Endothelial cell of umbilical vein (primary cell): Measurements from ENCODE around the gene STAB1. TPM values are rescaled to one million over a fixed set of nuclear protein-coding genes. Genes with fewer than 3 reads are reported as not detected.

Experiments
- BruUV-seq: library from RNA; stranded (reverse); fragments of 400-500 nt; replicated peaks from 2 replicates; lab custom pipeline; 2021; lab: Mats Ljungman, UMichigan
- CTCF ChIA-PET: fragments of 300-600, 350-600 bp; sonication (Branson Sonifier 250); formaldehyde crosslinking; loops from one replicate; lab custom pipeline; 2021; ENCODE audit warnings: antibody characterized with exemption, inconsistent platforms; lab: Charles Lee
- POLR2A ChIA-PET: fragments of 300-600, 350-600 bp; sonication (Branson Sonifier 250); formaldehyde crosslinking; loops from one replicate; lab custom pipeline; 2021; ENCODE audit warnings: antibody characterized with exemption, inconsistent platforms; lab: Charles Lee
- DNase-seq: peaks from one replicate; pipeline ENCODE4 v3.0.0-alpha.2; 2011; ENCODE audit warnings: low read depth, low spot score
- FAIRE-seq: peaks from 2 replicates; lab custom pipeline; 2011; peaks lifted over from hg19 to GRCh38; lab: Jason Lieb, UNC
- H2AFZ ChIP-seq: 2 replicates; pipeline ENCODE4 v1.6.0; 2012; ENCODE audit warnings: low read depth, low read length, control low read depth, inconsistent platforms
- H3K27ac ChIP-seq: 2 replicates; pipeline ENCODE4 v1.5.1; 2011; ENCODE audit warnings: low read depth, mild to moderate bottlenecking, control low read depth, low read length, moderate library complexity; ENCODE audit not compliant: insufficient read depth
- H3K27me3 ChIP-seq, 2 experiments: 2 replicates each; pipeline versions ENCODE4 v1.6.0 to v1.6.1; 2011; ENCODE audit warnings: low read length in 2 of 2, mixed read lengths in 1 of 2; ENCODE audit not compliant: control insufficient read depth in 2 of 2, insufficient read depth in 2 of 2
- H3K36me3 ChIP-seq, 2 experiments: 2 replicates in 1 of 2; 3 replicates in 1 of 2; pipeline ENCODE4 v1.5.1; 2011; ENCODE audit warnings: low read length in 2 of 2, mild to moderate bottlenecking in 1 of 2, moderate library complexity in 1 of 2; ENCODE audit not compliant: control insufficient read depth in 2 of 2, insufficient read depth in 2 of 2; ENCODE audit errors: extremely low read depth in 1 of 2
- H3K4me1 ChIP-seq: 3 replicates; pipeline ENCODE4 v1.5.1; 2011; ENCODE audit warnings: mild to moderate bottlenecking, low read length; ENCODE audit not compliant: control insufficient read depth, insufficient read depth; ENCODE audit errors: extremely low read depth
- H3K4me2 ChIP-seq: 2 replicates; pipeline ENCODE4 v1.6.1; 2011; ENCODE audit warnings: low read length, control low read depth, mixed read lengths; ENCODE audit not compliant: insufficient read depth
- H3K4me3 ChIP-seq, 3 experiments: fragments of 200-600 bp in 1 of 3; sonication (generic), shearing (Covaris generic) in 1 of 3; replicated peaks in 1 of 3; 2 replicates each; pipeline ENCODE4 v1.5.1; 2011 to 2016; ENCODE audit warnings: control low read depth in 3 of 3, low read length in 3 of 3, mild to moderate bottlenecking in 2 of 3, inconsistent platforms in 1 of 3, low read depth in 1 of 3, moderate library complexity in 1 of 3; ENCODE audit not compliant: insufficient read depth in 1 of 3
- H3K79me2 ChIP-seq: 2 replicates; pipeline ENCODE4 v1.6.0; 2012; ENCODE audit warnings: low read length, inconsistent platforms; ENCODE audit not compliant: control insufficient read depth, insufficient read depth
- H3K9ac ChIP-seq: replicated peaks from 2 replicates; pipeline ENCODE3; 2011; ENCODE audit warnings: low read length, control low read depth; ENCODE audit not compliant: insufficient read depth; ENCODE audit errors: extremely low read depth
- H3K9me1 ChIP-seq: replicated peaks from 3 replicates; pipeline ENCODE4 v1.6.0; 2011; ENCODE audit warnings: mild to moderate bottlenecking, low read length; ENCODE audit not compliant: control insufficient read depth, insufficient read depth; ENCODE audit errors: extremely low read depth
- H3K9me3 ChIP-seq: replicated peaks from 2 replicates; pipeline ENCODE4 v1.5.1; 2012; ENCODE audit warnings: low read length, inconsistent platforms; ENCODE audit not compliant: control insufficient read depth, insufficient read depth
- H4K20me1 ChIP-seq: replicated peaks from 2 replicates; pipeline ENCODE3; 2011; ENCODE audit warnings: mild to moderate bottlenecking, low read length; ENCODE audit not compliant: control insufficient read depth, insufficient read depth; ENCODE audit errors: extremely low read depth
- EZH2 ChIP-seq: IDR thresholded peaks from 2 replicates; pipeline ENCODE4 v1.6.1; 2012; ENCODE audit warnings: borderline replicate concordance, low read depth, mild to moderate bottlenecking, moderate library complexity, low read length, inconsistent platforms; ENCODE audit not compliant: severe bottlenecking
- FOS ChIP-seq: IDR thresholded peaks from 2 replicates; pipeline ENCODE4 v1.6.1; 2011; ENCODE audit warnings: mild to moderate bottlenecking, low read length, moderate library complexity, borderline replicate concordance; ENCODE audit not compliant: insufficient read depth
- GATA2 ChIP-seq: IDR thresholded peaks from 2 replicates; pipeline ENCODE4 v1.7.0; 2011; ENCODE audit warnings: low read depth, mild to moderate bottlenecking, moderate library complexity, mixed read lengths, low read length; ENCODE audit not compliant: insufficient read length, insufficient read depth
- JUN ChIP-seq: IDR thresholded peaks from 2 replicates; pipeline ENCODE4 v1.6.1; 2011; ENCODE audit warnings: borderline replicate concordance, low read depth; ENCODE audit not compliant: insufficient read length, insufficient read depth
- MYC ChIP-seq: IDR thresholded peaks from one replicate; pipeline ENCODE4 v1.6.1; 2011; ENCODE audit warnings: mild to moderate bottlenecking, low read depth, low read length
- POLR2A ChIP-seq: IDR thresholded peaks from 2 replicates; pipeline ENCODE4 v1.6.1; 2012; ENCODE audit warnings: low read depth, mild to moderate bottlenecking, control low read depth, low read length
- POLR2AphosphoS5 ChIP-seq: IDR thresholded peaks from 2 replicates; pipeline ENCODE4 v1.6.1; 2012; ENCODE audit warnings: low read depth, mild to moderate bottlenecking, control low read depth, low read length, moderate library complexity; ENCODE audit not compliant: insufficient read depth
- dilution Hi-C: fragments of 300-500 bp; cut with MboI; formaldehyde crosslinking; loops from one replicate; pipeline ENCODE4 v1.15.0; 2019; ENCODE audit warnings: low sequenced_read_pairs; ENCODE audit not compliant: extremely low pct_ligation_motif_present
- intact Hi-C: fragments of 100-400 bp; cut with micrococcal nuclease; formaldehyde crosslinking; loops from one replicate; pipeline ENCODE4 v1.10.0; 2022
- polyA plus RNA-seq, 4 experiments: library from polyadenylated mRNA; depleted of rRNA in 3 of 4; stranded (reverse) in 3 of 4; unstranded in 1 of 4; fragments of >200 nt; gene quantifications; 2 replicates each; pipeline versions ENCODE4 v1.2.1 to v1.2.3, GENCODE V29; 2011 to 2012; ENCODE audit warnings: missing spikeins in 1 of 4
- total RNA-seq: library from RNA; stranded (reverse); gene quantifications from 2 replicates; pipeline ENCODE4 v1.2.3, GENCODE V29; 2021
- TF ChIP-seq, protein P1 (sequence below), 2 donors: IDR thresholded peaks; 1 replicate in 1 of 2; 2 replicates in 1 of 2; pipeline ENCODE4 v1.5.1; 2011; ENCODE audit warnings: low read length in 2 of 2, mild to moderate bottlenecking in 2 of 2, moderate library complexity in 2 of 2, control low read depth in 1 of 2, inconsistent platforms in 1 of 2, low read depth in 1 of 2; ENCODE audit not compliant: insufficient read depth in 1 of 2; ENCODE audit errors: extremely low read depth in 1 of 2
- TF ChIP-seq, protein P2 (sequence below): IDR thresholded peaks from 2 replicates; pipeline ENCODE4 v1.6.1; 2011; ENCODE audit not compliant: insufficient read depth, insufficient read length

STAB1 gene
- total and polyA plus RNA-seq, 2 donors (not counting 3 experiments of a cell fraction or from before 2014, with no cell fraction given) = 369 TPM

DNA sequence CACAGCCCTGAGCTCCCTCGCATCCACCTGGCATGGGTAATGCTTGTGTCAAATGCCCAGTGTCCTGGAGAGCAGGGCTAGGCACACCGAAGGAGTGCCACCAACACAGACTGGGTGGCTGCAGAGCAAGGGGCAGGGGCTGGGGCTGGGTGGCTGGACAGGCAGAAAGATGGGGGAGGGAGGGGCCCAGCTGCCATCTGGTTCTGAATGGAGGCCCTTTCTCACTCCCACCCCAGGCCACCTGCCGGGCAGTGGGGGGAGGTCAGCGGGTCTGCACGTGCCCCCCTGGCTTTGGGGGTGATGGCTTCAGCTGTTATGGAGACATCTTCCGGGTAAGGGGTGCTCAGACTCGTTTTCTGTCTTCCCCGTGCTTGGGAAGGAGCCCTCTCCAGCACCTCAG is 17.0 kb downstream of the STAB1 start:
- Histone ChIP-seq H3K36me3 (peaks cover 21 to 83% of the 10 kb centered on the region in 2 experiments), H3K79me2 (no peaks in the 10 kb centered on the region), H3K4me3 (no peak overlapping the region), H3K9me1 (no peaks in the 10 kb centered on the region), H2AFZ (no peak overlapping the region), H4K20me1 (no peaks in the 10 kb centered on the region), H3K4me2 (no peak overlapping the region), H3K27me3 (no peaks in the 10 kb centered on the region), H3K4me1 (peaks cover 3% of the 10 kb centered on the region), H3K27ac (peak overlapping the region; percentile 24), H3K9ac (no peak overlapping the region), H3K9me3 (no peaks in the 10 kb centered on the region)
- BruUV-seq = no TSS peak
- DNase-seq (no peak), FAIRE-seq (no peak)
- dilution Hi-C loops = no loop called here
- intact Hi-C loops = no loop called here
- POLR2A ChIA-PET = interaction anchor here (0.6 to 0.8 kb wide), 2 partner anchors 13 to 15 kb away, joined by 3 read pairs; no protein-coding TSS in a partner anchor
- CTCF ChIA-PET = interaction anchor here (1.0 kb wide), 1 partner anchor 31 kb away, joined by 3 read pairs; no protein-coding TSS in a partner anchor
- TF ChIP-seq, protein P1, sequence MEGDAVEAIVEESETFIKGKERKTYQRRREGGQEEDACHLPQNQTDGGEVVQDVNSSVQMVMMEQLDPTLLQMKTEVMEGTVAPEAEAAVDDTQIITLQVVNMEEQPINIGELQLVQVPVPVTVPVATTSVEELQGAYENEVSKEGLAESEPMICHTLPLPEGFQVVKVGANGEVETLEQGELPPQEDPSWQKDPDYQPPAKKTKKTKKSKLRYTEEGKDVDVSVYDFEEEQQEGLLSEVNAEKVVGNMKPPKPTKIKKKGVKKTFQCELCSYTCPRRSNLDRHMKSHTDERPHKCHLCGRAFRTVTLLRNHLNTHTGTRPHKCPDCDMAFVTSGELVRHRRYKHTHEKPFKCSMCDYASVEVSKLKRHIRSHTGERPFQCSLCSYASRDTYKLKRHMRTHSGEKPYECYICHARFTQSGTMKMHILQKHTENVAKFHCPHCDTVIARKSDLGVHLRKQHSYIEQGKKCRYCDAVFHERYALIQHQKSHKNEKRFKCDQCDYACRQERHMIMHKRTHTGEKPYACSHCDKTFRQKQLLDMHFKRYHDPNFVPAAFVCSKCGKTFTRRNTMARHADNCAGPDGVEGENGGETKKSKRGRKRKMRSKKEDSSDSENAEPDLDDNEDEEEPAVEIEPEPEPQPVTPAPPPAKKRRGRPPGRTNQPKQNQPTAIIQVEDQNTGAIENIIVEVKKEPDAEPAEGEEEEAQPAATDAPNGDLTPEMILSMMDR (IDR thresholded peaks at IDR 0.05; ENCODE audit: extremely low read depth in 1 of 2, insufficient read depth in 1 of 2, low read depth in 1 of 2, low read length in 2 of 2) = no peak
- TF ChIP-seq MYC (no peak), JUN (no peak), EZH2 (no peak), POLR2AphosphoS5 (no peak), FOS (no peak), POLR2A (no peak), GATA2 (no peak)
- TF ChIP-seq, protein P2, sequence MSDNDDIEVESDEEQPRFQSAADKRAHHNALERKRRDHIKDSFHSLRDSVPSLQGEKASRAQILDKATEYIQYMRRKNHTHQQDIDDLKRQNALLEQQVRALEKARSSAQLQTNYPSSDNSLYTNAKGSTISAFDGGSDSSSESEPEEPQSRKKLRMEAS = no peak
